Middle frontal gyrus (tissue), 1 donor: ENCODE data around the gene CASP4.
"Not testable (repeated sequence)": the region's sequence is repeated elsewhere in the genome, so short reads cannot be mapped to it uniquely, and the experiment has no call there.

ENCODE experiments used
- DNase-seq: peaks from one replicate; pipeline ENCODE4 v3.0.0-alpha.2; 2015; ENCODE audit warnings: low spot score; ENCODE audit errors: extremely low spot score

CASP4 gene

DNA sequence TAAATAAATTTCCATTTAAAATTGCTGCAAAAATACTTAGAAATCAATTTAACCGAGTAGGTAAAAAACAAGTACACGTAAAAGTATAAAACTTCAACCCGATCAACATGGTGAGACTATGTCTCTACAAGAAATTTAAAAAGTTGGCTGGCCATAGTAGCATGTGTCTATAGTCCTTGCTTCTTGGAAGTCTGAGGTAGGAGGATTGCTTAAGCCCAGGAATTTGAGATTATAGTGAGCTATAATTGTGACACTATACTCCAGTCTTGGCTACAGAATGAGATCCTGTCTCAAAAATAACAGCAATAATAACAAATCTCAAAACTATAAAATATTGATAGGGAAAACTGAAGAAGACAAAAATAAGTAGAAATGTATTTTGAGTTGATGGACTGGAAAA, 11.1 kb downstream of the CASP4 start:
- no peak for DNase-seq

DNA sequence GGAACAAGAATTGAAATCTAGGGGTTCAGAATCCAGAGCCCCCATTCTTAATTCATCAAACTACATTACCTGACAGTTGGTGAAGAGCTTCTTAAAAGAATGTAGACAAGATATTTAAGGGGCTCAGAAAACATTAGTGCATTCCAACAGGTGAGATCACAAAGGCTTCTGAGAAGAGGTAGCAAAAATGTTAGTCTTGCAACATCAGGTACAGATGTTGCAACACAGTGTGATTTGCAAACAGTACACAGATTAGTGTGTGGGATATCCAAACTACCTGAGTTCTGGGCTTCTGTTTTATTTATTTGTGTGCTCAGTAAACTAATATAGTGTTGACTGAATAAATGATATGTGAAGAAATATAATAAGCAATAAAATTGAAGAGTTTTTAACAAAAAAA, 11.8 kb downstream of the CASP4 start:
- no peak for DNase-seq

DNA sequence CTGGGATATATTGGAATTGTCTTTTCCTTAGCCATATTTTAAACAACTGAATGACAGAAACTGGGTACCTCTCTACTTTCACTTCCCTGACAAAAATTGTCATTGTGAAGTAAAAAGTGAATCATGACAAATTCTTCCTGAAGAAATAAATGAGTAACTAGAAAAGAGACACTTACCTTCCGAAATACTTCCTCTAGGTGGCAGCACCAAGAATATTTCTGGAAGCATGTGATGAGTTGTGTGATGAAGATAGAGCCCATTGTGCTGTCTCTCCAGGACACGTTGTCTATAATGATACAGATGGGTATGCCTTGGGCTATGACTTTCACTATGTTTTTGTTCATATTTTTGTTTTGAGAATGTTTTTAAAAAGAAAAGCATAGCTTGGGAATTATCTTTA, 21.5 kb downstream of the CASP4 start:
- DNase-seq: no peak

DNA sequence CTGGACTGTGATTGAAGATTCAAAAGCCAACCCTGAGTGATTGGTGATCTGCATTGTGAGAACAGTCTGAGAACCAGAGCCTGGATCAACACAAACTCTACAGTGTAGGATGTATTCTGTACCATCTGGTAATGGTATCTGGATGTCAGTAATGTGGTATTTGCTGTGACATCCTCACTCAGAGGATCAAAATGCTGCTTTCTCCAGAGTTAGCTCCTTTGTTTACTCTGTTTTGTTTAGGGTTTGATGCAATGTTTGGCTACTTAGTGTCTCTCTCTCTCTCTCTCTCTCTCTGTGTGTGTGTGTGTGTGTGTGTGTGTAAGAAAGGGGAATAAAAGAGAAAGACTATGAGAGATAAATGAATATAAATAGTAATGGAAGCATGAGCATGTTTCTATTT, 24.3 kb downstream of the CASP4 start:
- DNase-seq: no peak

DNA sequence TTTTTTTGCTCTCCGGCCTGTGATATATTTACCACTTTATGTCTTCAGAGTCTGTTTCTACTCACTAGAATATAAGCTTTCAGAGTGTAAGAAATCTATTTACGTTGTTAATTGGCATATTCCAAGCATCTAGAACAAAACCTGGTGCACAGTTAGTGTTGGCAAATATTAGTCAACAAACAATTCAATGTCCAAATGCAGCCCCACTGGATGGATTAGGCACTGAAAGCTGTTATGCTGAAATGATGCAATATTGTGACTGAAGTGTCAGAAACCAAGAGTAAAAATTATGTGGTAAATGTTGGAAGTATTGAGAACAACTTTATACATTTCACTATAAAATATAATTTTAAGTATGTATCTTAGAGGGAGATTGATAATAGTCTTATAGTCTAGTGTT, 24.8 kb downstream of the CASP4 start:
- DNase-seq: no peak

DNA sequence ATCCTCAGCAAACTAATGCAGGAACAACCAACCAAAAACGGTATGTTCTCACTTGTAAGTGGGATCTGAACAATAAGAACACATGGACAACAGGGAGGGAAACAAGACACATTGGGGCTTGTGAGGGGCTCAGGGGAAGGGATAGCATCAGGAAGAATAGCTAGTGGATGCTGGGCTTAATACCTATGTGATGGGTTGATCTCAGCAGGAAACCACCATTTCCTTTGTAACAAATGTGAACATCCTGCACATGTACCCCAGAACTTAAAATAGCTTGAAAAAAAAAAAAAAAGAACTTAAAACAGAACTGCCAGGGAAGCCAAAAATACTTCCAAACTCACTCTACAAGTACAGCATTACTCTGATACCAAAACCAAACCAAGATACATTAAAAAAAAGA, 33.8 kb downstream of the CASP4 start:
- DNase-seq: no peak

DNA sequence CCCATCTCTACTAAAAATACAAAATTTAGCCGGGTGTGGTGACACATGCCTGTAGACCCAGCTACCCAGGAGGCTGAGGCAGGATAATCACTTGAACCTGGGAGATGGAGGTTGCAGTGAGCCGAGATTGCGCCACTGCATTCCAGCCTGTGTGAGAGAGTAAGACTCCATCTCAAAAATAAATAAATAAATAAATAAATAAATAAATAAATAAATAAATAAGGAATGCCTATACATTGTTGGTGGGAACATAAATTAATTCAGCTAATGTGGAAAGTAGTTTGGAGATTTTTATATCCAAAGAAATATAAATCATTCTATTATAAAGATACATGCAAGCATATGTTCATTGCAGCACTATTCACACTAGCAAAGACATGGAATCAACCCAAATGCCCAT, 34.3 kb downstream of the CASP4 start:
- not testable (repeated sequence) for DNase-seq

DNA sequence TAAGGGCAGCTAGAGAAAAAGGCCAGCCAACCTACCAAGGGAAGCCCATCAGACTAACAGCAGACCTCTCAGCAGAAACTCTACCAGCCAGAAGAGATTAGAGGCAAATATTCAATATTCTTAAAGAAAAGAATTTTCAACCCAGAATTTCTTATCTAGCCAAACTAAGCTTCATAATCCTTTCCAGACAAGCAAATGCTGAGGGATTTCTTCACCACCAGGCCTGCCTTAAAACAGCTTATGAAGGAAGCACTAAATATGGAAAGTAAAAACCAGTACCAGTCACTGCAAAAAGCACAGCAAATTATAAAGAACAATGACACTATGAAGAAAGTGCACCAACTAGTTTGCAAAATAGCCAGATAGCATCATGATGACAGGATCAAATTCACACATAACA, 39.6 kb downstream of the CASP4 start:
- no peak for DNase-seq

DNA sequence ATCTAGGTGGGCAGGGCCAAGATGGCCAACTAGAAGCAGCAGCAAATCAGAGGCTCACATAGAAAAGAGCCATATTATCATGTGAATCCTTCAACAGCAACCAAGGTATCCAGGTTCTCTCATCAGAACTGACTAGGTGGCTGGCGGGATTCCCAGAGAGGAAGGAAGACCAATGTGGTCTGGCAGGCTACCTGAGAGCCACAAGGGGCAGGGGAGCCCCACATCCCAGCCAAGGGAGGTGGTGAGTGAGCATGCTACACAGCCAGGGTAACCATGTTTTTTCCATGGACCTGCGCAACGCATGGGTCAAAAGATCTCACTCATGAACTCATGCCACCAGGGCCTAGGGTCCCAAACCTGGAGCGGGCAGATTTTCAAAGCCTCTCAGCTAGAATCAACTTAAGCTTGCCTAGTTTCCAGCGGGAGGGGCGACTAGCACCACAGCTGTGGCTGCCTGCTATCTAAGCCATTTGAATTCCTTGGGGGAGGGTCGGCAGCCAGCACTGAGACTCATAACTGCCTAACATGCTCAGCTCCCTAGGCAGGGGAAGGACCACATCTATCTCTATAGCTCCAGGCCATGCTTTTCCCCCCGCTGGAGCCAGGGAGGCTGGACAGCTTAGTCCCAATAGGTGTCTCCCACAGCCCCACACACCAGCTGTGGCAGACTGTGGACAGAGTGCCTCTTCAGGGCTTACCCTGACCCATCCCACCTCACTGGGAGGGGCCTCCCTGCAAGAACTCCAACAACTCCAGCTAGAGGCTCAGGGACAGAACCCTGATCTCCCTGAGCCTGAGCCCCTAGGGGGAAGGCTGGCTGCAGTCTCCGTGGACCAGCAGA, 41.4 kb downstream of the CASP4 start:
- DNase-seq: no peak

DNA sequence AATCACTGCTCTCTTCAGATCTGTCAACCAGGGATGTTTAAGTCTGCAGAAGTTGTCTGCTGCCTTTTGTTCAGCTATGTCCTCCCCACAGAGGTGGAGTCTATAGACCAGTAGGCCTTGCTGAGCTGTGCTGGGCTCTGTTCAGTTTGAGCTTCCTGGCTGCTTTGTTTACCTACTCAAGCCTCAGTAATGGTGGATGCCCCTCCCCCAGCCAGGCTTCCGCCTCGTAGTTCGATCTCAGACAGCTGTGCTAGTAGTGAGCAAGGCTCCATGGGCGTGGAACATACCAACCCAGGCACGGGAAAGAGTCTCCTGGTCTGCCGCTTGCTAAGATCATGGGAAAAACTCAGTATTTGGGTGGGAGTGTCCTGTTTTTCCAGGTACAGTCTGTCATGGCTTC, 42.5 kb downstream of the CASP4 start:
- no peak for DNase-seq

DNA sequence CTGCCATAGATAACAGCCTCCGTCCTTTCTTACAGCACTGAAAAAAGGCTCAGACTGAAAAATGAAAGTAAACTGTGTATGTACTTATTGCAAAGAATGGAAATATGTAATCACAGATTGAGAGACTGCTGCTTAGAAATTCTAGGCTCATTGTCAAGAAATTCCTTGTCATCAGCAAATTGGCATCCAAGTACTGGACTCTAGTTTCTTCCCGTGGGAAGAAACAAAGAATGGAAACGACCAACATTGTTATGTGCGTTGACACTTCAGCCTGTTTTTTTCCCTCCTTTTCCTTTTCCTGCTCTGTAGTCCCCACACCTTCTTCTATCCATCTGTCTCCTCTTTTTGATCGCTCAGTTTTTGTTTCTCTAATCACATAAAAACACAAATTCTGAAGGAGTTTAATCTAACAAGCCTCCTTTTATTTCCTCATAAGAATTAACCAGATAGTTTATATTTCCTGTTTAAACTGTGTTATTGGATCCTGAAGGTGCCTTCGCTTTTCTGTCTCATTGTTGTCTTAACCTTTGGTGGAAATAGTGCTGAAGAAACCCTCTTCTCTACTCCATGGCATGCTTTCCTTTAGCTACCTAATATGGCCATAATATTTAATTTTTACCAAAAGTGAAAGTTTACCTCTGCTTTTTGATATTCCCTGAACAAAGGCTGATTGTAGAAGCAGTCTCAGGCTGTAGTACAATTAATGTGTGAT, 50.1 kb downstream of the CASP4 start:
- DNase-seq: no peak

DNA sequence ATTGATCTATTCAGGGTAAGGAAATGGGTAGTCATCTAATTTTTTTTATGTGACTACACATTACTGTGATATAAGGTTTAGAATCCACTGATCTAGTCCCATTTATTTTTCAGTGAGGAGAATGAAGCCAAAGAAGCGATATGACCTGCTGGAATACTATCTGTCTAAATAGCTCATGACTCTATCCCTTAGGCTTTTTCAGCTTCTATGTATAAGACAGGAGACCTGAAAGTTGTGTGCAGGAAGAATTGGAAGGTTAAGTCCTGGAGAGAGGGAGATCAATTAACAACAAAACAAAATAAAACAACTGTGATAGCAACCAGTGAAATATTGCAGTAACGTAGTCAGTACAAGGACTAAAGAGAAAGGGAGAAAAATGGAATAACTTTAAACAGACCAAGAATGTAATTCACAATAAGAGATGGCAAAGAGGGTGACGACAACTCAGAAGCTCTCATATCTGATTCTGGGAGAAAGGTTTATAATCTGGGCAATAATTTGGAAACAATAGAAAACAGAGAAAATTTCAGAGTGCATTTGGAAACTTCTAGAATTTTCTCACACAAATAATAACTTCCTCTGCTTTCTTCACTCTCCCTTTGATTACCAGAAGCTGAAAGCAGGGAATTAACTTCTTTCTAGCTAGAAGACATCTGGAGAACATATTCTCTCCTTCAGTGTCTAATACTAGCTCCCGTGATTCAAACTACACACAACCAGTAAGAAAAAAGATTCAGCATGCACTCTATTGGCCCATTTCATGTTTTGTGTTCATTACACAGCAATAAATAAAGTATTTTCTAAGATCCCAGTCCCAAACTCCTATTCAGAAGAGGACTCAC, 50.9 kb downstream of the CASP4 start:
- no peak for DNase-seq

DNA sequence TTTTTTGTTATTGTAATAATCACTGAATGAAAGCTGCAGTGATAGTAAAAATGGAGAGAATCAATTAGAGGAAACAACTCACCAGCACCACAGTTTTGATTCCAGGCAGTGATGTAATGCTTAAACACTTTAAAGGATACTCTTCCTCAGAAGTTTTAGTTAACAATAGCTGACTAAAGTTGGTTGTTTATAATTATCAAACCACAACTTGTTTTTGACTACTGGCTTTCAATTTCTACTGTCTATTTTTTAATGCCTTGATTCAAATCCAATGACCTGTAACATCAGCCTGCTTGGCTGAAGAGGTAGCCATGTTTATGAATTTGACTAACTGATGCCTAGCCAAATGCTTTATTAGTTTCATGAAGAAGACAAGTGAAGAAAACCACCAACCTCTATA, 51.9 kb downstream of the CASP4 start:
- DNase-seq: no peak

DNA sequence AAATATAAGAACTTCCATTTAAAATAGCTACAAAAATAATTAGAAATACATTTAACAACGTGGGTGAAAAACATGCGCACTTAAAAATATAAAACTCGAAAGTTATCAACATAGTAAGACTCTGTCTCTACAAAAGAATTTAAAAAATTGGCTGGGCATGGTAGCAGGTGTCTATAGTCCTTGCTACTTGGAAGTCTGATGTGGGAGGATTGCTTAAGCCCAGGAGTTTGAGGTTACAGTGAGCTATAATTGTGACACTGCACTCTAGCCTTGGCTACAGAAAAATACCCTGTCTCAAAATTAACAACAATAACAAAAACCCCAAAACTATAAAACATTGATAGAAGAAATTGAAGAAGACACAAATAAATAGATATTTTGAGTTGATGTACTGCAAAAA, 56.3 kb downstream of the CASP4 start:
- no peak for DNase-seq

DNA sequence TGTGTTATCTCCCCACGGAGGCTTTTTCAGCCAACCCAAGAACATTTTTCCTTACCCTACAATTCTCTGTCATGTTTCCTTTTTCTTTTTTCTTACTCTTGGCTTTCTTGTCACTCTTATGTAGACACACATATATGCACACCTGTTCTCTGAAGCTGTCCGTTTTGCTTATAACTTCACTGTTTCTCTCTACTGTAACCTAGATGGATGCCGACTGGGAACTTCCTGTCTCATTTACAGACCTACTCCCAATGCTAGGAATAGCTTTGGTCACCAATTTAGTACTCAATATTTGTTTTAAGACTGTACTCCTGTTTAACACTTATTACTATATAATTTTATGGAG, 60.2 kb downstream of the CASP4 start:
- no peak for DNase-seq

DNA sequence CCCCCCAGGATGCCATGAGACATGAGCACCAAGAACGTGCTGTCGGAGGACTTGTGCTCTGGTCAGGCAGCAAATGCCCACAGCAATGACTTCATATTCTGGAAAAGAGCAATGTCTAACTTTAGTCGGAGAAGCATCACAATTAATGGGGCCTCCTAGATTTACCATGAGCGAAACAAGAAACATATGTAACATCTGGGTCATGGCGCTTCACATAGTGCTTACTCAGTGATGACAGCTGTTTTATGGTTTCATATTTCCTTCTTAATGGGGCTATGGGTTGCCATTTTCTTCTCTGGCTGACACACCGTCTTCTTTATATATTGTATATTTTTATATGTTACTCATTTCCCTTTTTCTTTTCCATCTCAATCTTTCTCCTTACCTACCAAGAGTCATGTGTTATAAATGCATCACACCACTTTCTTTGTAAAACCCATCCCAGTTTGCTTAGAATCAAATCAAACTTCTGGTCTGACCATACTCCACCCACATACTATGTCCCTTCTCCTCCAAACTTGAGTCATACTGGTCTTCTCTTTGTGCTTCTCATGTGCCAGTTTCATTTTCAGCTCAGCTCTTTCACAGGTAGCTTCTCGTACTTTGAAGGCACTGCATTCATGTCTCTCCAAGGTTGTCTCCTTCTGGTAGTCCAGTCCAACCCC, 60.7 kb downstream of the CASP4 start:
- DNase-seq: no peak

DNA sequence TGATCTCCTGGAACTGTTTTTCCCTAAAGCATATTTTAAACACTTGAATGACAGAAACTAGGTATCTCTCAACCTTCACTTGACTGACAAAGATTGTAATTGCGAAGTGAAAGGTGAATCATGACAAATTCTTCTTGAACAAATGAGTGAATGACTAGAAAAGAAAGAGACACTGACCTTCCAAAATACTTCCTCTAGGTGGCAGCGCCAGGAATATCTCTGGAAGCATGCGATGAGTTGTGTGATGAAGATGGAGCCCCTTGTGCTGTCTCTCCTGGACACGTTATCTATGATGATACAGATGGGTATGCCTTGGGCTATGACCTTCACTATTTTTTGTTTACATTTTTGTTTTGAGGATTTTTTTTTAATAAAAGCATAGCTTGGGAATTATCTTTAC, 63.1 kb downstream of the CASP4 start:
- DNase-seq: no peak

DNA sequence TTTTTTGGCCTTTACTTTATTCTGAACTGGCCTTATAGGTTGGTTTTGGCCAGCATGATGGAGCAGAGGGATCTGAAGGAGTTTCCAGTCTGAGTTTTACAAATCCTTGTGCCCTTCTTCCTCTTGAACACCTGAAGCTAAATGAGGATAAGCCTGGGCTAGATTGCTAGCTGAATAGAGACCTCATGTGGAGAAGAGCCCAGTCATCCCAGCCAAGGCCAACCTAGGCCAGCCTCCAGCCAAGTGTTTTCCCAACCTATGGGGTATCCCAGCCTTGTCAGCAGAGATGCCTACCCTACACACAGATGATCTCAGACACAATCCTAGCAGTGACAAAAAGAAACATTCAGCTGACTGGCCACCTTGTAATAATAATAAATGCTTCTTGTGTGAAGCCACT, 69.1 kb downstream of the CASP4 start:
- DNase-seq: no peak

DNA sequence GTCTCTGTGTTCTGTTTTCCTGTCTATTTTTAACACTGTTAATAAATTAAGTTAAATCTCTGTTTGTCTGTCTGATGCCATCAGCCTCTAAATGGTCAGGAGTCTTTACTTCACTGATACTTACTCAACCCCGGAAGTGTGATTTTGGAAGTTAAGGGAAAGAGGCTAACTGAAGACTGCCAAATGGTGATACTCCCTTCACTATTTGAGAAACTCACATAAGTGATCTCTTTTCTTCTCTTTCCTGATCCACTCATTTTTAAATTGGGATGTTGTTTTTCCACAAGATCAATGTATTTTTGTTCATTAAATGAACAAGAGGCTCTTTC, 69.7 kb downstream of the CASP4 start:
- DNase-seq: no peak

DNA sequence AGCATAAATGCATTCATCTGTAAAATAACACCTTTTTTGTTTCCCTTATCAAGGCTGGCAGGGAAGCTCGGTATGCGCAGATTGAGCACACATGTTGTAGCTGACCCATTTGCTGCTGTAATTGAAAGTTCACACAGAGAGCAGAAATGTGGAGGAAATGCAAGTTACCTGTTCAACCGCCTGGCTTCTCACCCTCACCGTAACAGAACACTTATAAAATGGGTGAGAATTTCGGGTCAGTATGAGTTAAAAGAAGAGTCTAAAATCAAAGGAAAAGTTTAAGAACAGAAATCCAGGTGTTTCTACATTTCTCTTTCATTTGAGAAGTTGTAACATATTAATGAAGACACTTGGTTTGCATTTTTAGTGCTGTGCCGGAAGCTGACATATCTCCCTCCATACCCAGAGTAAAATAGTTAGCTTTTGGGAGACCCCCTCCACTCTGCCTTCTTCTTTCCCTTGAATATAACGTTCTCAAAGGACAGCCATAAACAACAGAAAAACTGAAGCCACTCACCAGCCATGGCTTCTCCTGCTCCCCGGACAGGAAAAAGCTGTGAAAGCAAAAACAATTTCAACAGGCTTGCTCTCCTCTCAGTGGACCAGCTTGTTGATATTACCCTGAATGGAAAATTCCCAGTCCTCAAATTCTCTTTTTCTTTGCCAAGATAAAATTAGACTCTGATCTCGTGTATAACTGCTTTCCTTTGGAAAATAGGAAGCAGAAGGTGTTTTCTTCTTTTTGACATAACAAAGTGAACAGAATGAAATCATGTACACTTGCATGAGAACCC, 70.3 kb downstream of the CASP4 start, which contains the start of gene CASP12:
Gene CASP12 (minus strand): TSS at position 570 of the 794 bp plus-strand sequence.
- DNase-seq: no peak

DNA sequence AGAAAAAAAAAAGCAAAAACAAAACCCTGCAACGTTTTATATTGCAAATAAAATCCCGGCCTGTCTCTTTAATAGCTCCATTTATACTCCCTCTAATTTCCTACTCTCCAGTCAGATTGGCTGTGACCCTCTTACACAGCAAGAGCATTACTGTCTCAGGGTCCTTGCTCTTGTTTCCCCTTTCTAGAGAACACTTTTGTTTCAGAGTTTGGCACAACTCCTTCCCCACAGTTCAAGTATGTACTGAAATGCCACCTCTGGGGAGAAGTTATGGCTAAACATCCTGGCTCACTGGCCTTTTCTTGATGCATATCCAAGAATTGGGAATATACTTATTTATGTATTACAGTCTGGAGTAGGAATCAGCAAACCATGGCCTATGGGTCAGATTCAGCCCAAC, 72.7 kb downstream of the CASP4 start:
- DNase-seq: no peak
